KBM-7 (cell line): ENCODE measurements around the gene SPIRE1.

Experiments
- DNase-seq: peaks from one replicate; pipeline ENCODE4 v3.0.0-alpha.2; 2015
- in situ Hi-C: fragments of 300-500 bp; cut with MboI; formaldehyde crosslinking; loops from 2 replicates; pipeline ENCODE4 v1.14.3; 2020; ENCODE audit warnings: low sequenced_read_pairs, low pct_unique_long_range_greater_than_20kb, mixed read lengths

SPIRE1 gene

DNA sequence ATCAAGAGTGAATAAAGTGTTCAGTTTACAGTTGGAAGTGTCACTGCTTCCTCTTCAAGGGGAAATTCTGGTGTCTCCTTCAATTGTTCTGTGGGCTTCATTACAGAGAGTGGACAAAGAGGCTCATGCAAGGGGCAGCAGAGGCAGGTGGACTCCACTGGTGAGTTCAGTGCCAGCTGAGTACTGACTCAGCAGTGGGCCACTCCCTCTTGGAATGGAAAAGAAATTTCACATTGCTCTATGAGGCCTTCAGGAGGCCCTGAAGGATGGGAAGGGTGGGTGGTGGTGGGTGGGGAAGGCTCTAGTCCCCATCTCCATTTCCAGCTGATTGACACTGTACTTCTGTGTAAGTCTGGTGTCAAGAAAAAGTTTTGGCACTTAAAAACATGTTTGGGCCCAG, 183.8 kb downstream of the SPIRE1 start:
- in situ Hi-C loops = no loop called here
- DNase-seq = no peak

DNA sequence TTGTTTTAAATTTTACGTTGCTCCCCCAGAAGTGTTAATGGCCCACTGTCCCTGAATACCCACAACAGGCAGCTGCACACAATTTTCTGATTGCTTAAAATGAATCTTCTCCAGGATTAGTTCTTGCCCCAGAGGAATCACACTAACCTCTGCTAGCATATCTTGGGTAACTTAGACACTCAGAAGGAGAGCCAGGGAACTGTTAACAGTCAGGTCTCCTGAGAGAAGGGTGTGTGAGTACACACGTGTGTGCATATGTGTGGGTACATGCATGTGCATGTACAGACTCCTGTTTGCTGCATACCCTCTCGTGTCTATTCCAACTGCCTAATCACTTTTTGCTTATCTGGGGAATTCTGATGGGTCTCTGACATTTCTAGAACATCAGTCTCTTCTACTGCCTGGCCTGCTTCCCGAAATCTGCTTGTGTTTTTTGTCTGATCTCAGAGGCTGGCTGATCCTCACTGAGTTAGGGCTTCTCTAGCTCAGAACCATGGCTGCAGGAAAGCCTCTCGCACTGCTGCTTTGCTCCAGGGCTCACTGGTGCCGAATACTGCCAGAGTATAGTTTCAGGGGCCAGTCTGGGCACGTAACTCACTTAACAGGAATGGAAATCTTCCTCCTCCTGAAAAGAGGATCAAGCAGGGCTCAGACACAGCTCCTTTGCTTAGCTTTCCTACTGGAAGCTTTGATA, 187.4 kb downstream of the SPIRE1 start:
- no peak for DNase-seq
- in situ Hi-C loops = no loop called here

DNA sequence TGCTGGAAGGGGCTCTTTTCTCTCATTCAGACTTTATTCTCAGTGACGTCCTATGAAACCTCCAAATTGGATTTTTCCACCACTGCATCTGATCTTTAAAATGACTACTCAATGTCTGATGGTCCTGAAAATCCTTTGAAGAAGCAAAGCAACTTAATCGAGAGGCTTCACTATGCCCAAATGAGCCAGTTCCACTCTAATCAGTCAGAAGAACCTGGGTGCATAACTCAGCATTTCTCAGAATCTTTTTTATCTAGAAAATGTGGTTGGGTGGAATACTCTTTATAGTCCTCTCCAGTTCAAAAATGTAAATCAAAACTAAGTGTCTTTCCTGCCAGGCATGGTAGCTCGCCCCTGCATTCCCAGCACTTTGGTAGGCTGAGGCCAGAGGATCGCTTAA, 189.5 kb downstream of the SPIRE1 start:
- in situ Hi-C loops = no loop called here
- no peak for DNase-seq

DNA sequence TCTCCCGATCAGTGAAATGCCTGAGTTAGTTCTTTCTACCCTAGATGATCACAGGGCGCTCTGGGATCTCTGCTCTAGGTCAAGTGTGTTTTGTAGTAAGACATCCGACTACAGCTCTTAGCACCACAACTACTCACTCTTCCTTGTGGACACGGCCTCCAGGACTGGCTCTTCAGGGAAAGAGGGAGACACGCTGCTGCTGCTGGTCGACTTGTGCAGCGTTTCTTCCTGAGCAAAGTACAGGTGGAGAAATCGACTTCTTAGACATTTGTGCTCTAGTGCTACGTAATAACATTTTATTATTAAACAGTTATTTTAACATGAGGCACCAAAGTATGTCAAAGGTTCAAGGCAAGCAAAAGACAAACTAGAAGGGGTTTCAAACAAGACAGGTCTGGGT, 193.2 kb downstream of the SPIRE1 start:
- in situ Hi-C loops = no loop called here
- no peak for DNase-seq

DNA sequence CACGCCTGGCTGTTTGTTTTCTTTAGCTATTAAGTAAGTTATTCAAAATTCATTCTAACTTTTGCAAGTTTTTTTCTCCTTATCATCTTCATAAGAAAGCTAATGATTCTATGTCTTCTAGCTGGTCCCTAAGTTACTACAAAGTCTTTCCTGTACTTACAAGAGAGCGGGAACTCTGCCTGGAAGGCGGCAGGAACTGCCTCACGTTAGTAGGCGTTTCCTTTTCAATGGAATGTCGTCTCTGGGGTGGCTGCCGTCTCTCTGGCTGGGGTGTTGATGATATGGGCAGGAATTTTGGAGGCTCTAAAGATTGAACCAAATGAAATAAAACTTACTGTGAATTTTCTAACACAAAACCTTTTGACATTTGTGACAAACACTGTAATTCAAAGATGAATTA, 194.7 kb downstream of the SPIRE1 start:
- DNase-seq = no peak
- in situ Hi-C loops = no loop called here

DNA sequence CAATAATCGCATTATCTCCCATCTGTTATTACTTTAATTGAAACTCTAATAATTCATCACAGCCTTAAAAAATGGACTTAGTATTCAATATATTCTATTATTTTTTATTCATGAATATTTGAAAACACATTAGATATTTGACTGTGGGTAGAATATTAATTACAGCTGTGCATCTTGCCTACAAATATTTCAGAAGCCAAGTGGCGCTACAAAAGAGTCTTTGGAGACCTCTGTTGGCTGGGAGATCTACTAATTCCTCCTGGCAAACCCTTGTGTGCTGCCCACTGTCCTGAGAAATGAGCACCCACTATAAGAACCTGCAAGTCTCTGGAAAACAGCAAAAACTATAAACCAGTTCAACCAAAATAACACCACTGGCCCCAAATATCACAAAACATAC, 195.7 kb downstream of the SPIRE1 start:
- DNase-seq = no peak
- in situ Hi-C loops = no loop called here

DNA sequence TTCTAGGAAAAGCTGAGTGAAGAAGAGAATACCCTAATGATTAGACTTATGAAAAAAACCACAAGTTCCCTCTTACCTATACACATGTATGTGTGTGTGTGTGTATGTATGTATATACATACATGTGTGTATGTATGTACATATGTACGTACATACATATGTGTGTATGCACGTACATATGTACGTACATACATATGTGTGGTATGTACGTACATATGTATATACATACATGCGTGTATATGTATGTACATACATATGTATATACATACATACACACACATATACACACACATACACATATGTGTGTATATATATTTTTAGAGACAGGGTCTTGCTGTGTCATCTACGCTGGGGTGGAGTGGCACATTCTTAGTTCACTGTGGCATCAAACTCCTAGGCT, 196.6 kb downstream of the SPIRE1 start:
- DNase-seq = no peak
- in situ Hi-C loops = no loop called here

DNA sequence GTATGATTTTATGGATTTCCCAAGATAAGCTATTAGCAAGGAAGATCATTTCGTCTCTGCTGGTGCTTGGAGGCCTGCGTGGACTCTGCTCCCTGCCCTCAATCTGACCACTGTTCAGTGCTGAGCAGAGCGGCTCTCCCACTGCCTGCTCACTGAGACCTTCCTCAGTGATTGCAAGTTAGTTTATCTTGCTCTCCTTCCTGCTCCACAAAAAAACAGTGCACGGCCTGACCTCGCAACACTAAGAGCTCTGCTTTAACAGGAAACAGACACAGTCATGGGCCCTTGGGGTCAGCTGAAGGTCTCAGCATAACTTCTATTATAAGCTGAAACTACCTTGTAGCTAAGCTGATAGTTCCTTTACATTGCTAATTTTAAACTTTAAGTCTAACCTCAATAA, 197.0 kb downstream of the SPIRE1 start:
- in situ Hi-C loops = no loop called here
- peak; percentile 14 for DNase-seq

DNA sequence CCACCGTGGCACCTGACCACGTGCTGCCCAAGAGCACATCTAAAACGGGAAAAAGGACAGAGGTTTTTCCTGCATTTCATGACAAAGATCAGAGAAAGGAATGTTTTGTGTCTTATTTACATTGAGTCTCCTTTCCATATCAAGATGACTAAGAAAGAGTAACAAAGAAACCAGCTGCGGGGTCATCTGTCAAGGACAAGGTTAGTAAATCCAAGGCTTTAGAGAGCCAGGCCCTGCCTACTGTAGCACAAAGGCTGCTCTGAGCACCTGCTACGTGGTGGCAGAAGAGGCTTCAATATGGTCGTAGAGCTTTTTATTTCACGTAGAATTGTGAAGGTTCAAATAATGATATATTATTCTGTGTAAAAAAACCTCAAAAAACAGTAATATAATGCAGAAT, 199.1 kb downstream of the SPIRE1 start:
- no peak for DNase-seq
- in situ Hi-C loops = no loop called here

DNA sequence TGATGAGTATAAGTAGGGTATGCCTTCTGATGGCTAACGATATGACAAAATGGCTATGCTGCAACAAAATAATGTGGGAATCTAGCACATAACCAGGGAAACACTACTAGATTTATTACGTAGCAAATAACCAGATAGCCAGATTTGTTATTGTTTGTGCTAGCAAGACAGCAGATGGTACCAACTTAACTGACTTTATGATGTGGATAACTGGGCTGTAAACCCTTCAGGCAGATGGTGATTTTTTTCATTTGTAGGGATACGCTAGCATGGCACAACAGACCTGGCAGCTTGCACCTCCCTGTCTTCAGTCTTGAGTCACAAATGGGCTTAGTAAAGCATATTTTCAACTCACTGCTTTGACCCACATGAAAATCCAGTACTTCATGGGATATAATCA, 201.5 kb downstream of the SPIRE1 start:
- in situ Hi-C loops = no loop called here
- DNase-seq = no peak

DNA sequence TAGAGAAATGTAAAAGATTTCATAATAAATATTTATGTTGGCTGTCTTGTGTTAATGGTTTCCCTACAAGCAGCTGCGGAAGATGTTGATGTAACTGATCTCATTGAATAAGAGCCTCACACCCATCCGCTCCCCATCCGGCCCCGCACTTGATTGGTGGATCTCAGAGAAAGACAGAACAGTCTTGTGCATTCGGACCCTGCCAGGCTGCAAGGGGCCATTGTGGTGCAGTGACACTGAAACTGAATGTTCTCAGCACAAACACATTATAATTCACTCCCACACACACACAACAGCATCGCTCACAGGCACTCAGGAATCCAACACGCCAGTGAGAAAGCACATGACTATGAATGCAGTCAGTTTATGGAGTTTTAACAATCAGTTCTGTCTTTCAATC, 202.4 kb downstream of the SPIRE1 start:
- in situ Hi-C loops = no loop called here
- no peak for DNase-seq

DNA sequence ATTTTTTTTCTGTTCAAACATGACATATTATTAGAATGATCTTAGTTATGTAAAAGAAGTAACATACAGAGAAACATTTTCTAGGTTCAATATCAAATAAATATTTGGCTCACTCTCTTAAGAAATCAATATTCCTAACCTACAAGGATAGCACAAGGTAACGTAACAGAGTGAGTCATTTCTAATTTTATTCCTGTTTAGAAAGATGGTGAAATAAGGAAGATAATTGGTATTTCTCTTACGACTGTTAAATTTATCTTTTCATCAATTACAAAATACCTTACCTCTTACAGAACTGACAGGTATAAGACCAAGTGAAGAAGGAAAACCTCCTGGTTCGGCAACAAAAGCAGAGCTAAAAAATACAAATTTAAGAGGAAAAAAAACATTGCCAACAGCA, 205.1 kb downstream of the SPIRE1 start:
- in situ Hi-C loops = no loop called here
- no peak for DNase-seq

DNA sequence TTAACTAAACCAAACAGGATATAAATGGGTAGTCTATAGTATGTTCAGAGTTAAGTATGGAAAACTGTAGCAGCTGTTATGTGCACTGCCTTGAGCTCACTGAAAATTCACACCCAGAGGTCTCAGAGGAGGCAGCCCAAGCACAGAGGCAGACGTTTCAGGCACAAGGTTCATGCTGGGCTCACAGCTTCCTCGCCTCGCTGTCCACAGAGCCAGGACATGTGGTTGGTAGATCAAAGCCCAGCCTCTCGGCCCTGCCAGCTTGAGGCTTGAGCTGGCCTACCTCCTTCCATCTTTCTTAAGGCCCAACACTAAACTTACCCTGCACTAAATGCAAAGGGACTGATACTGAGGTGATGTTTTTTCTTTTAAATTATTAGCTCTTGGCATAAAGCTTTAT, 206.5 kb downstream of the SPIRE1 start:
- in situ Hi-C loops = no loop called here
- no peak for DNase-seq

DNA sequence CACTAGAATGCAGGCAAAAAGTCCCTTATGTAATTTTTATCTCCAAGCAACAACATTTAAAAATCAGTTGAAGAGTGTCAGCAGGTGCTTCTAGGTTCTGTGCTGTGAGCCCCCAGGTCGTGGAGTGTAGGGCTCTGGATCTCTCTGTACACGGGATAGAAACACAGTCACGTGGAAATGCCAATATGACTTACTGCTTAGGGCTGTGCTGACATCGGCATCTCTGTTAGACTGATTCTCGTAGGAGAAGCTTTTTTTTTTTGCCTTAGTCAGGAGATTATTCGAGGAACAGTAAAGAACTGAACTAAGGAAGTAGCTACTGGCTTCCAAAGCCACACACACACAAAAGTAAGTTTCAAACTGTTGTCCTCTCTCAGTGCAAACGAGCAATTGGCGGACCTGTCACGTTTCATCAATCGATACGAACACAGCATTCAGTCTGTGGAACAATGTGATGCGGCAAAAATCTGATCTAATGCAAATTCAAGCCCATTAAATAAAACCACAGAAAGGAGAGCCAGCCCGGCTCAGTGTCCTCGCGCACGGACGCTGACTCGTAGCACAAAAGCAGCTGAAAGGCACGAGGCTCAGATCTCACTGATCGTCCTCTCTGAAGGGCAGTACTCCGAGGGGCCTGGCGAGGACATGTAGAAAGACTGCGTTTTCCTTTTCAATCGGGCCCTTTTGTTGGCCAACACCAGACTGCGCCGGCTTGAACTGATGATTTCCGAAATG, 208.7 kb downstream of the SPIRE1 start:
- in situ Hi-C loops = no loop called here
- DNase-seq = no peak

DNA sequence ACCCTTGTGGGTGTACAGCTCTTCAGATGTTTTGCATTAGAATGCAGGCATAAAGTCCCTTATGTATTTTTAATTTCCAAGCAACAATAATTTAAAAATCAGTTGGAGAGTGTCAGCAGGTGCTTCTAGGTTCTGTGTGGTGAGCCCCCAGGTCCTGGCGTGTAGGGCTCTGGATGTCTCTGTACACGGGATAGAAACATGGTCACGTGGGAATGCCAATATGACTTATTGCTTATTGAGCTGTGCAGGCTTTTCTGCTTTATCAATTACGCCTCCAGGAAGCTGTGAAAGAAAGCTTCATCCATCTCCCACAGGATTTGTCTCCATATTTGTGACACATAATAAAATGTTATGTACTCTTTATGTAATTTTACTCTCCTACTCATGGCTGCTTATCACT, 212.4 kb downstream of the SPIRE1 start:
- in situ Hi-C loops = no loop called here
- no peak for DNase-seq

DNA sequence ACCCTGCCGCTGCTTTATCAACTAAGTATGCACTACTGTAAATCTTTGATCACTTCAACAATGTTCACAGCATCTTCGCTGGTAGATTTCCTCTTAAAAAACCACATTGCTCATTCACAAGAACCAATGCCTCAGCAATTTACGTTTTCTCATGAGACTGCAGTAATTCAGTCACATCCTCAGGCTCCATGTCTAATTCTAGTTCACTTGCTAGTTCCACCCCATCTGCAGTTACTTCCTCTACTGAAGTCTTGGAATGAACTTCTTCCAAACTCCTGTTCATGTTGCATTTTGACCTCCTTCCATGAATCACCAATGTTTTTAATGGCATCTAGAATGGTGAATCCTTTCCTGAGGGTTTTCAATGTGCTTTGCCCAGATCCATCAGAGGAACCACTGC, 214.4 kb downstream of the SPIRE1 start:
- no peak for DNase-seq
- in situ Hi-C loops = no loop called here

DNA sequence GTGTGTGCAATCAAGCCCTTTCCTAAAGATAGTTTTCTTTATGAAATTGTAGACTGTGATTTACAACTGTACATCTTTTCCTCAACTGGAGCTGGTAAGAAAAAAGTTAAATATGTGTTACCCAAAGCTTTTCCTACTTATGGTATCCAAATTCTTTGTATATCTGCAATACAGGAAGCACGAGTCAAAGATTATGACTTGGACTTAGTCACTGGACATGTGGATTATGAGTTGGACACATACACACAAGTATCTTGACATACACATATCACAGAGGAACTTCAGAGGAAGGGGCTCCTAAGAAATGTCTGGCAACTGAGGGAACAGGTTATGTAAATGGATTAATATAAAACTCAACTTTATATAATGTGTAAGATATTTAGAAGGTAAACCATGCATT, 215.0 kb downstream of the SPIRE1 start:
- in situ Hi-C loops = no loop called here
- no peak for DNase-seq

DNA sequence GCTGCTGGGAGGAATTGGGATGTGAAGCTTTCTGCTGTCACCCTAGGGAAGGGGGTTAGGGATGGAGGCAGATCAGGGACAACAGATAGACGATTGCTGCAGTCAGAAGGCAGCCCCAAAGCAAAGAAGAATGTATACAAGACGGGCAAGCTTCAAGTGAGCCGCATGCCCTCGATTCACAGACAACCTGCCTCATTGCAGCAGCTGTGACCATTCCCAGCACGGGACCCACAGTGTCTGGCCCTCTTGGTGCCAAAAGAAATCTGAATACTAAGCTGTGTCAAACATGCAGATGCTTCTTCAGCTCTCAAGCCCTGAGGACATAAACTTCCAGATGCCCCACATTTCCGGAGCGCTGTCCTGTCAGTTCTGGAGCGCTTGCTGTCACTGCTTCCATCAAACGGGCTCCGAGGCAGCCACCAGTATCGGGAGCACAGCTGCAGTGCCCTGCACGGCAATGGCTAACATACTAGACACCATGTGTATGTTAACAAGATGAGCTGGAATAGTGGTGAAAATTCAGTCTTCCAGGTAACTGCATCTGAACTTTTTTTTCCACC, 216.4 kb downstream of the SPIRE1 start:
- DNase-seq = no peak
- in situ Hi-C loops = no loop called here

DNA sequence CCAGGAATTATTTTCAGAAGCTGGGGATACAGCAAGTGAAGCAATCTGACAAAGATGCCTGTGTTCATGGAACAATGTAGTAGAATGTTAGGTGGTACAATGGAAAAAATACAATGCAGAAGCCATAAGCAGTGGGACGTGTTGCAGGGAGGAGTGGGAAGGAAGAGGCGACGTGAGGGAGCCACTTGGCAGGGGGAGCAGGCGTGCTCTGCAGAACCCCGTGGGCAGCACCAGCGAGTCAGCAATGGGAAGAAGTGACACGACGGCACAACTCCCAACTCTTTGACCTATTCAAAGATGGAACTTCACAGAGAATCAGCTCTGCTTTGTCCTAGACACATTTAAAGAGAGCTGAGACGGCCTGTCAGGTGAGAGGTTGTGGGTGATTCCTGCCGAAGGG, 219.7 kb downstream of the SPIRE1 start:
- in situ Hi-C loops = no loop called here
- DNase-seq = no peak

DNA sequence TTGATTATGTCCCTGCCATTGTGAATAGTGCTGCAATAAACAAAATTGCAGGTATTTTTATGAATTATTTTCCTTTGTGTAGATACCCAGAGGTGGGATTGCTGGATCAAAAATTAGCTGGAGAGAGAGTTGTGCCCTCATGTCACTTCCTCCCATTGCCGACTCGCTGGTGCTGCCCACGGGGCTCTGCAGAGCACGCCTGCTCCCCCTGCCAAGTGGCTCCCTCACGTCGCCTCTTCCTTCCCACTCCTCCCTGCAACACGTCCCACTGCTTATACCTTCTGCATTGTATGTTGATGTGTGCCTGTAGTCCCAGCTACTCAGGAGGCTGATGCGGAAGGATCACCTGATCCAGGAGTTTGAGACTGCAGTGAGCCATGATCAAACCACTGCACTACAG, 222.0 kb downstream of the SPIRE1 start:
- DNase-seq = no peak
- in situ Hi-C loops = no loop called here

DNA sequence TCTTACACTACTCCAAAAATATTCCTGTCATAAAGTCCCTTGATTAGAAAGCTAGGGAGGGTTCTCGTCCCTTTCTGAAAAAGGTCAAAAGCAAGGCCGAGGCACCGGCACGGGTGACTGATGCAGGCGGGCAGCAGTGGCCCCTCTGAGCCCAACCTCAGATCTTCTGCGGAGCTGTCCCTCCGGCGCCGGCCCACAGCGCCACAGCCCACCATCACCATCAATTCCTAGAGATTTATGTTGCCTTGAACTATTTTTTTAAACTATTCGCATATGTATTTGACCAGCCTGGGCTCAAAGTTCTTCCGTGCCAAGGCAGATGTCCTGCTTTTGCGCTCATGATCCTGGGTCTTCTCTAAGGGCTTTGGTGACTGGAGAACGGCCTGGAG, 223.4 kb downstream of the SPIRE1 start:
- in situ Hi-C loops = no loop called here

More for the DNA sequence above, 223.4 kb downstream of the SPIRE1 start:
- DNase-seq = no peak
